Activated T-cell treated with anti-CD3 and anti-CD28 coated beads, Interleukin-2, amount 50 U/mL, for 4 hours (primary cell): ENCODE data around the gene SNX13. TPM values are rescaled to one million over a fixed set of nuclear protein-coding genes. Genes with fewer than 3 reads are reported as not detected.
"Not testable (repeated sequence)": the region's sequence is repeated elsewhere in the genome, so short reads cannot be mapped to it uniquely, and the experiment has no call there.

Experiments
- ATAC-seq, 2 donors: fragments of 200-7000 bp; cut with Tn5 transposase; one replicate each; pipeline ENCODE4 v1.10.0; 2021
- DNase-seq: peaks from one replicate; pipeline ENCODE4 v3.0.0-alpha.2; 2020
- H3K27me3 Mint-ChIP-seq: one replicate; pipeline ENCODE4 v1.8.0; 2021; ENCODE audit warnings: low read depth, mixed read lengths
- H3K36me3 Mint-ChIP-seq: one replicate; pipeline ENCODE4 v1.8.0; 2022; ENCODE audit warnings: mixed read lengths; ENCODE audit not compliant: insufficient read depth
- H3K4me1 Mint-ChIP-seq: one replicate; pipeline ENCODE4 v1.8.0; 2021; ENCODE audit warnings: low read depth, mixed read lengths
- H3K4me3 Mint-ChIP-seq: one replicate; pipeline ENCODE4 v1.8.0; 2021; ENCODE audit warnings: mild to moderate bottlenecking, moderate library complexity, mixed read lengths
- H3K9me3 Mint-ChIP-seq: one replicate; pipeline ENCODE4 v1.8.0; 2021; ENCODE audit warnings: mixed read lengths
- total RNA-seq, 3 donors: library from RNA; stranded (reverse); gene quantifications; one replicate each; pipeline ENCODE4 v1.2.1, GENCODE V29; 2021

The SNX13 gene
- total RNA-seq, 3 donors from 2014 or later: 20.8 to 23.7 (median 22.5) TPM

GRCh38 chr7:17912536-17913235 lies 27.6 kb downstream of the SNX13 start:
- H3K4me3 Mint-ChIP-seq: no peak overlapping the region
- H3K27me3 Mint-ChIP-seq: no peaks in the 10 kb centered on the region
- peaks cover 16% of the 10 kb centered on the region for H3K36me3 Mint-ChIP-seq
- peaks cover 39% of the 10 kb centered on the region for H3K4me1 Mint-ChIP-seq
- ATAC-seq (no peak), DNase-seq (no peak)
- peaks cover 14% of the 10 kb centered on the region for H3K9me3 Mint-ChIP-seq

GRCh38 chr7:17912050-17912449 lies 28.2 kb downstream of the SNX13 start:
- H3K36me3 Mint-ChIP-seq: peaks cover 16% of the 10 kb centered on the region
- no peak for ATAC-seq

GRCh38 chr7:17910377-17910776 lies 29.9 kb downstream of the SNX13 start:
- Mint-ChIP-seq H3K4me1 (peaks cover 48% of the 10 kb centered on the region), H3K4me3 (no peak overlapping the region), H3K9me3 (peaks cover 14% of the 10 kb centered on the region), H3K27me3 (no peaks in the 10 kb centered on the region), H3K36me3 (peaks cover 16% of the 10 kb centered on the region)
- DNase-seq: no peak
- ATAC-seq: no peak

More at GRCh38 chr7:17912050-17912449, 28.2 kb downstream of the SNX13 start:
- Mint-ChIP-seq H3K9me3 (peaks cover 14% of the 10 kb centered on the region), H3K4me3 (no peak overlapping the region), H3K4me1 (peaks cover 43% of the 10 kb centered on the region), H3K27me3 (no peaks in the 10 kb centered on the region)
- DNase-seq: no peak

GRCh38 chr7:17909310-17909709 lies 31.0 kb downstream of the SNX13 start:
- ATAC-seq, H3K27me3 Mint-ChIP-seq, DNase-seq, H3K4me3 Mint-ChIP-seq: not testable (repeated sequence)
- Mint-ChIP-seq H3K36me3 (peaks cover 16% of the 10 kb centered on the region), H3K4me1 (peaks cover 45% of the 10 kb centered on the region), H3K9me3 (peaks cover 14% of the 10 kb centered on the region)

- Mint-ChIP-seq H3K9me3 (peaks cover 14% of the 10 kb centered on the region), H3K4me3 (no peak overlapping the region), H3K4me1 (peaks cover 47% of the 10 kb centered on the region), H3K36me3 (peaks cover 14% of the 10 kb centered on the region), H3K27me3 (no peaks in the 10 kb centered on the region)
- DNase-seq: no peak
- no peak for ATAC-seq
Measured at GRCh38 chr7:17907014-17907413, 33.3 kb downstream of the SNX13 start.

GRCh38 chr7:17903337-17903736 lies 37.0 kb downstream of the SNX13 start:
- no peak for ATAC-seq
- no peaks in the 10 kb centered on the region for H3K36me3 Mint-ChIP-seq
- no peak overlapping the region for H3K4me3 Mint-ChIP-seq
- no peaks in the 10 kb centered on the region for H3K27me3 Mint-ChIP-seq
- H3K4me1 Mint-ChIP-seq: peaks cover 41% of the 10 kb centered on the region
- no peak for DNase-seq
- no peaks in the 10 kb centered on the region for H3K9me3 Mint-ChIP-seq

GRCh38 chr7:17902599-17902998 lies 37.7 kb downstream of the SNX13 start:
- no peaks in the 10 kb centered on the region for H3K9me3 Mint-ChIP-seq
- H3K27me3 Mint-ChIP-seq: no peaks in the 10 kb centered on the region
- H3K4me1 Mint-ChIP-seq: peaks cover 35% of the 10 kb centered on the region

GRCh38 chr7:17900464-17900863 lies 39.8 kb downstream of the SNX13 start:
- Mint-ChIP-seq H3K4me3 (no peak overlapping the region), H3K36me3 (peaks cover 2% of the 10 kb centered on the region), H3K9me3 (no peaks in the 10 kb centered on the region), H3K27me3 (no peaks in the 10 kb centered on the region), H3K4me1 (peaks cover 26% of the 10 kb centered on the region)
- no peak for DNase-seq
- no peak for ATAC-seq

More at GRCh38 chr7:17902599-17902998, 37.7 kb downstream of the SNX13 start:
- H3K36me3 Mint-ChIP-seq: no peaks in the 10 kb centered on the region
- DNase-seq (no peak), ATAC-seq (no peak)
- no peak overlapping the region for H3K4me3 Mint-ChIP-seq

- H3K27me3 Mint-ChIP-seq: no peaks in the 10 kb centered on the region
- H3K9me3 Mint-ChIP-seq: no peaks in the 10 kb centered on the region
- peaks cover 12% of the 10 kb centered on the region for H3K4me1 Mint-ChIP-seq
- ATAC-seq (no peak), DNase-seq (no peak)
- H3K4me3 Mint-ChIP-seq: no peak overlapping the region
- peaks cover 2% of the 10 kb centered on the region for H3K36me3 Mint-ChIP-seq
Measured at GRCh38 chr7:17898111-17898510, 42.2 kb downstream of the SNX13 start.

GRCh38 chr7:17887286-17887685 lies 53.0 kb downstream of the SNX13 start:
- H3K27me3 Mint-ChIP-seq: no peaks in the 10 kb centered on the region
- H3K4me1 Mint-ChIP-seq: peaks cover 1% of the 10 kb centered on the region
- H3K36me3 Mint-ChIP-seq: peaks cover 44% of the 10 kb centered on the region
- ATAC-seq (no peak), DNase-seq (no peak)
- no peaks in the 10 kb centered on the region for H3K9me3 Mint-ChIP-seq
- H3K4me3 Mint-ChIP-seq: no peak overlapping the region

GRCh38 chr7:17882685-17883084 lies 57.6 kb downstream of the SNX13 start:
- H3K9me3 Mint-ChIP-seq: no peaks in the 10 kb centered on the region
- no peak overlapping the region for H3K4me3 Mint-ChIP-seq
- ATAC-seq (no peak), DNase-seq (no peak)
- no peaks in the 10 kb centered on the region for H3K27me3 Mint-ChIP-seq
- H3K36me3 Mint-ChIP-seq: peaks cover 40% of the 10 kb centered on the region
- no peaks in the 10 kb centered on the region for H3K4me1 Mint-ChIP-seq

GRCh38 chr7:17879075-17879661 lies 61.1 kb downstream of the SNX13 start:
- Mint-ChIP-seq H3K4me3 (no peak overlapping the region), H3K9me3 (no peaks in the 10 kb centered on the region), H3K4me1 (no peaks in the 10 kb centered on the region), H3K36me3 (peaks cover 30% of the 10 kb centered on the region), H3K27me3 (no peaks in the 10 kb centered on the region)
- ATAC-seq: no peak
- no peak for DNase-seq

- peaks cover 31% of the 10 kb centered on the region for H3K36me3 Mint-ChIP-seq
- no peaks in the 10 kb centered on the region for H3K27me3 Mint-ChIP-seq
- H3K4me3 Mint-ChIP-seq: no peak overlapping the region
- H3K9me3 Mint-ChIP-seq: no peaks in the 10 kb centered on the region
- H3K4me1 Mint-ChIP-seq: no peaks in the 10 kb centered on the region
- no peak for DNase-seq
- ATAC-seq: no peak
Measured at GRCh38 chr7:17878627-17879026, 61.7 kb downstream of the SNX13 start.

GRCh38 chr7:17871815-17872533 lies 68.3 kb downstream of the SNX13 start:
- Mint-ChIP-seq H3K4me3 (no peak overlapping the region), H3K27me3 (no peaks in the 10 kb centered on the region), H3K9me3 (no peaks in the 10 kb centered on the region), H3K36me3 (peaks cover 47% of the 10 kb centered on the region), H3K4me1 (peaks cover 4% of the 10 kb centered on the region)
- ATAC-seq: no peak
- DNase-seq: no peak

- no peak for ATAC-seq
- H3K9me3 Mint-ChIP-seq: peaks cover 3% of the 10 kb centered on the region
- no peak for DNase-seq
- peaks cover 4% of the 10 kb centered on the region for H3K4me1 Mint-ChIP-seq
- H3K36me3 Mint-ChIP-seq: peaks cover 58% of the 10 kb centered on the region
- no peaks in the 10 kb centered on the region for H3K27me3 Mint-ChIP-seq
- H3K4me3 Mint-ChIP-seq: no peak overlapping the region
Measured at GRCh38 chr7:17870406-17870805, 69.9 kb downstream of the SNX13 start.
